Measurements from ENCODE around the gene PHKA2.

PHKA2 gene

GRCh38 chrX:18929775-18930174 is 54.1 kb downstream of the PHKA2 start:
- no peak for TF ChIP-seq CTCF (IDR thresholded peaks at IDR 0.05; ENCODE audit: poor library complexity, severe bottlenecking)
- peaks cover 10% of the 10 kb centered on the region; the same call in 1 of the 2 replicates for H3K36me3 ChIP-seq (ENCODE audit: low read depth)
- no peak for ATAC-seq (ENCODE audit: low read depth)

GRCh38 chrX:18927558-18927957 is 56.4 kb downstream of the PHKA2 start:
- H3K4me3 ChIP-seq (ENCODE audit: severe bottlenecking): no peak overlapping the region
- H3K36me3 ChIP-seq (ENCODE audit: low read depth): peaks cover 10% of the 10 kb centered on the region; the same call in 1 of the 2 replicates
- no peaks in the 10 kb centered on the region for H3K9me3 ChIP-seq (ENCODE audit: severe bottlenecking)
- ATAC-seq (ENCODE audit: low read depth) (no peak), DNase-seq (ENCODE audit: low spot score) (no peak)
- H3K27me3 ChIP-seq (ENCODE audit: insufficient read depth, poor library complexity, severe bottlenecking): no peaks in the 10 kb centered on the region
- H3K4me1 ChIP-seq (ENCODE audit: insufficient read depth, poor library complexity, severe bottlenecking): no peaks in the 10 kb centered on the region
- no peak overlapping the region for H3K27ac ChIP-seq (ENCODE audit: poor library complexity, severe bottlenecking)
- TF ChIP-seq CTCF (IDR thresholded peaks at IDR 0.05; ENCODE audit: poor library complexity, severe bottlenecking): no peak

More at GRCh38 chrX:18929775-18930174, 54.1 kb downstream of the PHKA2 start:
- no peak for DNase-seq (ENCODE audit: low spot score)
- H3K9me3 ChIP-seq (ENCODE audit: severe bottlenecking): no peaks in the 10 kb centered on the region
- H3K27ac ChIP-seq (ENCODE audit: poor library complexity, severe bottlenecking): no peak overlapping the region
- H3K4me1 ChIP-seq (ENCODE audit: insufficient read depth, poor library complexity, severe bottlenecking): no peaks in the 10 kb centered on the region
- H3K27me3 ChIP-seq (ENCODE audit: insufficient read depth, poor library complexity, severe bottlenecking): no peaks in the 10 kb centered on the region
- no peak overlapping the region for H3K4me3 ChIP-seq (ENCODE audit: severe bottlenecking)

GRCh38 chrX:18924507-18925088 is 59.3 kb downstream of the PHKA2 start:
- TF ChIP-seq CTCF (IDR thresholded peaks at IDR 0.05; ENCODE audit: poor library complexity, severe bottlenecking): no peak
- no peaks in the 10 kb centered on the region for H3K27me3 ChIP-seq (ENCODE audit: insufficient read depth, poor library complexity, severe bottlenecking)
- no peak overlapping the region for H3K27ac ChIP-seq (ENCODE audit: poor library complexity, severe bottlenecking)
- H3K4me1 ChIP-seq (ENCODE audit: insufficient read depth, poor library complexity, severe bottlenecking): no peaks in the 10 kb centered on the region
- no peak overlapping the region for H3K4me3 ChIP-seq (ENCODE audit: severe bottlenecking)
- H3K36me3 ChIP-seq (ENCODE audit: low read depth): peaks cover 10% of the 10 kb centered on the region; the same call in 1 of the 2 replicates
- ATAC-seq (ENCODE audit: low read depth): no peak
- no peaks in the 10 kb centered on the region for H3K9me3 ChIP-seq (ENCODE audit: severe bottlenecking)
- no peak for DNase-seq (ENCODE audit: low spot score)

GRCh38 chrX:18920566-18920965 is 63.3 kb downstream of the PHKA2 start:
- no peak for TF ChIP-seq CTCF (IDR thresholded peaks at IDR 0.05; ENCODE audit: poor library complexity, severe bottlenecking)
- DNase-seq (ENCODE audit: low spot score) (no peak), ATAC-seq (ENCODE audit: low read depth) (no peak)
- Histone ChIP-seq H3K36me3 (ENCODE audit: low read depth) (peaks cover 17% of the 10 kb centered on the region), H3K27ac (ENCODE audit: poor library complexity, severe bottlenecking) (no peak overlapping the region), H3K9me3 (ENCODE audit: severe bottlenecking) (no peaks in the 10 kb centered on the region), H3K27me3 (ENCODE audit: insufficient read depth, poor library complexity, severe bottlenecking) (no peaks in the 10 kb centered on the region), H3K4me3 (ENCODE audit: severe bottlenecking) (no peak overlapping the region), H3K4me1 (ENCODE audit: insufficient read depth, poor library complexity, severe bottlenecking) (no peaks in the 10 kb centered on the region)

GRCh38 chrX:18920079-18920478 is 63.8 kb downstream of the PHKA2 start:
- ATAC-seq (ENCODE audit: low read depth) (no peak), DNase-seq (ENCODE audit: low spot score) (no peak)
- no peak overlapping the region for H3K4me3 ChIP-seq (ENCODE audit: severe bottlenecking)
- H3K9me3 ChIP-seq (ENCODE audit: severe bottlenecking): no peaks in the 10 kb centered on the region
- peaks cover 17% of the 10 kb centered on the region for H3K36me3 ChIP-seq (ENCODE audit: low read depth)
- H3K27ac ChIP-seq (ENCODE audit: poor library complexity, severe bottlenecking): no peak overlapping the region
- no peaks in the 10 kb centered on the region for H3K4me1 ChIP-seq (ENCODE audit: insufficient read depth, poor library complexity, severe bottlenecking)
- no peak for TF ChIP-seq CTCF (IDR thresholded peaks at IDR 0.05; ENCODE audit: poor library complexity, severe bottlenecking)
- no peaks in the 10 kb centered on the region for H3K27me3 ChIP-seq (ENCODE audit: insufficient read depth, poor library complexity, severe bottlenecking)
